ENCODE measurements around the gene TCP11L2. TPM values are rescaled to one million over a fixed set of nuclear protein-coding genes. Genes with fewer than 3 reads are reported as not detected.
"Not testable (repeated sequence)": the region's sequence is repeated elsewhere in the genome, so short reads cannot be mapped to it uniquely, and the experiment has no call there.

TCP11L2 gene
- total RNA-seq, 2 experiments from 2014 or later: 25.1 to 27.8 TPM

- Mint-ChIP-seq H3K36me3 (ENCODE audit: low read depth) (peaks cover 3% of the 10 kb centered on the region), H3K9me3 (no peaks in the 10 kb centered on the region), H3K27ac (peak overlapping the region; percentile 85), H3K4me3 (peak overlapping the region; percentile 85), H3K4me1 (peaks cover 35% of the 10 kb centered on the region), H3K27me3 (no peaks in the 10 kb centered on the region)
- DNase-seq: peak; percentile 65
- POLR2A ChIA-PET: interaction anchor here (0.8 to 4.3 kb wide), 9 partner anchors 14 to 655 kb away, joined by 3 to 47 read pairs (median 5); partner anchors contain the start of genes CKAP4 and POLR3B
- CTCF ChIA-PET: interaction anchor here (1.0 to 3.5 kb wide), 6 partner anchors 8 to 78 kb away, joined by 3 to 17 read pairs (median 6); partner anchors contain the start of gene POLR3B
These were observed 767 bp upstream of the TCP11L2 start for GRCh38 chr12:106301611-106302321.

DNA sequence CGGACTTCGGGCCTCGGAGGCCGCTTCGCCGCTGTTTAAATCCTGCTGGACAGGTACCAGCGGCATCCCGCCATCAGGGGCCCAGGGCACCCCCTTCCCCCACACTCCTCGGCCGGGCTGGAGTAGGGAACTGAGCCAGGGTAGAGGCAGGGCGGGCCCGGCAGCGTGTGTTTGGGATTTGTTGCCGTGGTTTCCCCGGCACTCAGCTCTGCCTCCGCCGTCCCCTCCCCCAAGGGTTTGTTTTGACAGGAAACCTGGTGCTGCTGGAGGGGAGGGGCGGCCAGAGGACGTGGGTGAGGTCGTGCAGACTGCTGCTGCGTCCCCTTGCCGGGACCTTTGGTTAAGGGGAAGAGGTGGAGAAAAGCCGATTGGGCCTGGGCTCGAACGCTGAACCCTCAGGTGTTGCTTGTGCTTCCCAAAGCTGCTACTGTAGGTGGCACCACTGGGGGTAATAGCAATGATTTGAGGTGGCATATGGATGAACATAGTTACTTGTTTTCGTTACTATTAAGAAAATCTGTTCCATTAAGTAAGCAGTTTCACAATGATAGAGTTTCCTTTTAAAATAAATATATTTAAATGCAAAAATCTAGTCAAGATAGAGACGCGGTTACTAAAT is 778 bp downstream of the TCP11L2 start:
- H3K4me3 Mint-ChIP-seq: peak overlapping the region; percentile 94
- H3K27ac Mint-ChIP-seq: peak overlapping the region; percentile 98
- ChIA-PET CTCF (interaction anchor here (1.2 to 3.5 kb wide), 2 partner anchors 54 to 76 kb away, joined by 4 to 17 read pairs; partner anchors contain the start of gene POLR3B), POLR2A (interaction anchor here (0.7 to 4.3 kb wide), 6 partner anchors 10 to 674 kb away, joined by 3 to 47 read pairs (median 3); partner anchors contain the start of gene POLR3B)
- peak; percentile 84 for DNase-seq
- peaks cover 32% of the 10 kb centered on the region for H3K4me1 Mint-ChIP-seq
- H3K27me3 Mint-ChIP-seq: no peaks in the 10 kb centered on the region
- no peaks in the 10 kb centered on the region for H3K9me3 Mint-ChIP-seq
- H3K36me3 Mint-ChIP-seq (ENCODE audit: low read depth): peaks cover 3% of the 10 kb centered on the region

GRCh38 chr12:106304001-106304421 is 1.5 kb downstream of the TCP11L2 start:
- no peak for DNase-seq
- Mint-ChIP-seq H3K27me3 (no peaks in the 10 kb centered on the region), H3K4me1 (peaks cover 32% of the 10 kb centered on the region), H3K27ac (peak overlapping the region; percentile 63), H3K4me3 (peak overlapping the region; percentile 71), H3K9me3 (no peaks in the 10 kb centered on the region), H3K36me3 (ENCODE audit: low read depth) (peaks cover 3% of the 10 kb centered on the region)
- CTCF ChIA-PET: interaction anchor here (1.2 to 3.5 kb wide), 2 partner anchors 53 to 76 kb away, joined by 4 to 17 read pairs; partner anchors contain the start of gene POLR3B
- POLR2A ChIA-PET: interaction anchor here (1.1 to 4.3 kb wide), 2 partner anchors 17 to 53 kb away, joined by 3 to 47 read pairs; partner anchors contain the start of gene POLR3B

DNA sequence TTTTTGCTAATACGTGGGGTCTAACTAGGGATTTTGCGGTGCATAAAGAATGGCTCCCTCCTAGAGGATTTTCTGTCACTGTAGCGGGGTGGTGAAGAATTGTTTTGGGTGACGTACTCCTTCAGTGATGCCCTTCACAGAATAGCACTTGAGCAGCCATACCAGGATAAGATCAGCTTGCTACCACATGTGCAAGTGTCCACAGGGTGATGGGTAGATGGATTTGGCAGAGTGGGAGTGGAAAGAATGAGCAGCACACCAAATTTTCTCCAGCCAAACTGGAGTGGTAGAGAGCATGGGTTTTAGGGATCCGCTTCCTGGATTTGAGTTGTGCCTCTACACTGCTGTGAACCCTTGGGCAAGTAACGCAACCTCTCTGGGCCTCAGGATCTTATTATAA is 2.3 kb downstream of the TCP11L2 start:
- Mint-ChIP-seq H3K36me3 (ENCODE audit: low read depth) (peaks cover 3% of the 10 kb centered on the region), H3K4me1 (peaks cover 32% of the 10 kb centered on the region), H3K9me3 (no peaks in the 10 kb centered on the region), H3K27ac (no peak overlapping the region), H3K27me3 (no peaks in the 10 kb centered on the region), H3K4me3 (no peak overlapping the region)
- ChIA-PET POLR2A (interaction anchor here (0.9 kb wide), 1 partner anchor 10 kb away, joined by 3 read pairs; no protein-coding TSS in a partner anchor), CTCF (no interaction called here)
- DNase-seq: no peak

- ChIA-PET POLR2A (interaction anchor here (0.9 kb wide), 1 partner anchor 10 kb away, joined by 3 read pairs; no protein-coding TSS in a partner anchor), CTCF (no interaction called here)
- DNase-seq: no peak
- Mint-ChIP-seq H3K27ac (no peak overlapping the region), H3K36me3 (ENCODE audit: low read depth) (peaks cover 3% of the 10 kb centered on the region), H3K27me3 (no peaks in the 10 kb centered on the region), H3K4me1 (peaks cover 32% of the 10 kb centered on the region), H3K9me3 (no peaks in the 10 kb centered on the region), H3K4me3 (no peak overlapping the region)
These were observed 2.8 kb downstream of the TCP11L2 start for GRCh38 chr12:106305376-106305775.

- ChIA-PET CTCF (no interaction called here), POLR2A (no interaction called here)
- Mint-ChIP-seq H3K9me3 (no peaks in the 10 kb centered on the region), H3K36me3 (ENCODE audit: low read depth) (peaks cover 3% of the 10 kb centered on the region), H3K4me3 (no peak overlapping the region), H3K27me3 (no peaks in the 10 kb centered on the region), H3K4me1 (peaks cover 22% of the 10 kb centered on the region), H3K27ac (no peak overlapping the region)
- DNase-seq: no peak
These were observed 4.6 kb downstream of the TCP11L2 start for GRCh38 chr12:106307181-106307580.

DNA sequence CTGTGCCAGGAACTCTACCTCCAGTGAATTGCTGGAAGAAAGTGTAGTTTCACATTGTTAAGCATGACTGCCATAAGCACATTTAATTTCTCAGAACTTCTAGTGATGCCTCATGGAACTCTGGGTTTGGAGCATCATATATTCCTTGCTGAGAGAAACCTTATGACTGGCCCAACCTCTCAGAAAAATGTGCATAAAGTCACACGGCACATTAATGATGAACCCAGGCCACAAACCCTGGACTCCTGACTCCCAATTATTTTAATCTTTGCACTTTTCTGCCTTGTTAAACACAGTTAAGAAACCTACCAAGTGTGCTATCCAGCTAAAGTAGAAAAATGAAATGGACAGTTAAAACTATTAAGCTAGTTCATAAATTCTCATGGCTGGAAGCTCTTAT is 5.6 kb downstream of the TCP11L2 start:
- ChIA-PET POLR2A (no interaction called here), CTCF (no interaction called here)
- Mint-ChIP-seq H3K36me3 (ENCODE audit: low read depth) (peaks cover 3% of the 10 kb centered on the region), H3K27ac (no peak overlapping the region), H3K4me1 (peaks cover 22% of the 10 kb centered on the region), H3K27me3 (no peaks in the 10 kb centered on the region), H3K4me3 (no peak overlapping the region), H3K9me3 (no peaks in the 10 kb centered on the region)
- DNase-seq: no peak

- no peak overlapping the region for H3K4me3 Mint-ChIP-seq
- POLR2A ChIA-PET: no interaction called here
- no peak overlapping the region for H3K27ac Mint-ChIP-seq
- no peaks in the 10 kb centered on the region for H3K27me3 Mint-ChIP-seq
- peaks cover 3% of the 10 kb centered on the region for H3K36me3 Mint-ChIP-seq (ENCODE audit: low read depth)
- H3K9me3 Mint-ChIP-seq: no peaks in the 10 kb centered on the region
- CTCF ChIA-PET: no interaction called here
- peaks cover 20% of the 10 kb centered on the region for H3K4me1 Mint-ChIP-seq
- DNase-seq: no peak
These were observed 6.1 kb downstream of the TCP11L2 start for GRCh38 chr12:106308611-106309010.

DNA sequence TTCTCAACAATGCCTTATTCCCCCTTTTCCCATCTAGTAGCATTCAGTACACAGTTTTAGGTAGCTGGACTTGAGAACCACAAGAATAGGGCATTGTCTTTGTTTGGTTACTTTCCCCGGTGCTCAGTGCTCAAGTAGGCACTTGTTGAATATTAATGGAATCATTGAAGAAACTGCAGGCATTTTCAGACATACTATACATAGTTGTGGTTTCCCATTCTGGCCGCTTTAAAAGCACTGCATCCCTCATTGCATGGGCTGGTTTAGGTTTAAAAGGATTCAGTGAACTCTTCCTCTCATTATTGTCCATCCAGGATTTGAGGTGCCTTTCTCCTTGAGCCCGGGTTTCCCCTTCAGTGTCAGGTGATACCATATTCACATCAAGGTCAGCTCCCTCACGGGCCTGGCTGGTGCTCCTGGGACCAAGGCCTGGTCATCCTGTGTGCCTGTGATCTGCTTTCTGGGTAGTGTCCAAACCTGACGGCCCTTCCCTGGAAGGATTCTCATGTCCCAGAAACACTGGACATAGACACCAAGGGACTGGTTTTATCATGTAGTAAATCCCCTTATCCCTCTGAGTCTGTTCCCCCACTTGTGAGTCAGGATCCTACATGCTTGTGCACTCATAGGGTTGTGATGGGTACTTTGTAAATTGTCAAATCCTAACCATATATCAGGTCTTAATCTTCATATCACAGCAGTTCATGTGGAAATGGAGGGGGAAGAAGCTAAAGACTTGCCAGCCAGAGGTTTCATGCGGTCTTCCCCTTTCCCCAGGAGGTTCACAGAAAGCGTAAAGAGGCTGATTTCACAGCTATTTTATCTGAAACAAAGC is 7.4 kb downstream of the TCP11L2 start:
- DNase-seq: no peak
- Mint-ChIP-seq H3K4me3 (no peak overlapping the region), H3K4me1 (peaks cover 12% of the 10 kb centered on the region), H3K27me3 (no peaks in the 10 kb centered on the region), H3K27ac (no peak overlapping the region), H3K36me3 (ENCODE audit: low read depth) (no peaks in the 10 kb centered on the region), H3K9me3 (no peaks in the 10 kb centered on the region)
- ChIA-PET CTCF (no interaction called here), POLR2A (no interaction called here)

DNA sequence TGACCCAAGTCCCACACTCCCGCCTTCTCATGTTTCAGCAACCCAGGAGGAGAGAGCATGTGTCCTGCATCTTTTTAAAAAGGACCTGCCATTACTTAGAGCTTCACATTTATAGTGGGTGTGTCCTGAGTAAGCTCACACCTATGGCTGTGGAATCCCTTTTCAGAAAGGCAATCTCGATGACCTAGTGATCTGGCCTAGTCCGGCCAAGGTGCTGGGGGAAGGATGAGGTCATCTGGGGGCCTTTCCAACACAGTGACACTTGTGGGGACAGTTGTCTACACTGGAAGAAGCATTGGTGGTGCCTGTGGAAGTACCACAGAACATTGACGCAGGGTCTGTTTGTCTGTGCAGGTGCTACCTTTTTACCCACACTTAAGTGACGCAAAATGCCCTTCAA is 8.2 kb downstream of the TCP11L2 start:
- ChIA-PET POLR2A (no interaction called here), CTCF (no interaction called here)
- H3K4me1 Mint-ChIP-seq: peaks cover 7% of the 10 kb centered on the region
- H3K27me3 Mint-ChIP-seq: no peaks in the 10 kb centered on the region
- DNase-seq: no peak
- no peak overlapping the region for H3K27ac Mint-ChIP-seq
- no peaks in the 10 kb centered on the region for H3K9me3 Mint-ChIP-seq
- H3K4me3 Mint-ChIP-seq: no peak overlapping the region
- H3K36me3 Mint-ChIP-seq (ENCODE audit: low read depth): peaks cover 6% of the 10 kb centered on the region

GRCh38 chr12:106311139-106311538 is 8.6 kb downstream of the TCP11L2 start:
- DNase-seq: no peak
- no peaks in the 10 kb centered on the region for H3K27me3 Mint-ChIP-seq
- ChIA-PET CTCF (no interaction called here), POLR2A (no interaction called here)
- H3K36me3 Mint-ChIP-seq (ENCODE audit: low read depth): peaks cover 6% of the 10 kb centered on the region
- no peaks in the 10 kb centered on the region for H3K9me3 Mint-ChIP-seq
- H3K27ac Mint-ChIP-seq: no peak overlapping the region
- H3K4me3 Mint-ChIP-seq: no peak overlapping the region
- H3K4me1 Mint-ChIP-seq: peaks cover 6% of the 10 kb centered on the region

GRCh38 chr12:106313413-106313812 is 10.9 kb downstream of the TCP11L2 start:
- H3K36me3 Mint-ChIP-seq (ENCODE audit: low read depth): peaks cover 12% of the 10 kb centered on the region
- H3K4me1 Mint-ChIP-seq, H3K27ac Mint-ChIP-seq, H3K9me3 Mint-ChIP-seq, CTCF ChIA-PET, POLR2A ChIA-PET, H3K27me3 Mint-ChIP-seq, H3K4me3 Mint-ChIP-seq, DNase-seq: not testable (repeated sequence)

DNA sequence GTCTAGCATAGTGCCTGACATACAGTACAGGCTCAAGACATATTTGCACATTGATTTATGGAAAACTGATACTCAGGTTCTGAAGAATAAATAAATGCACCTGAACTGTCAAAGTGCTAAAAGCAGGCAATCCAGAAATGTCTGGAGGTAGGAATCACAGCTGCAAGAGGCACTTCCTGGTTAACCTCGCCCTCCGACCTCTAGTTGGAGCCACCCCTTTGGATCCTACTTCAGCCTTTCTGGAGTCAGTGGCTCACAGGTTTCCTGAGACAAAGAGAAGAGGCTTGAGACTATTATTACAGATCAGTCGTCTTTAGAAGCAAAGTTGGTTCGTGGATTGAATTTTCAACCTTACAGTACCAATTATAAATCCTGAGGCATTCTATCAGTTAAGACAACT is 13.0 kb downstream of the TCP11L2 start:
- Mint-ChIP-seq H3K4me1 (peaks cover 6% of the 10 kb centered on the region), H3K36me3 (ENCODE audit: low read depth) (peaks cover 14% of the 10 kb centered on the region), H3K9me3 (no peaks in the 10 kb centered on the region), H3K27ac (no peak overlapping the region), H3K27me3 (no peaks in the 10 kb centered on the region), H3K4me3 (no peak overlapping the region)
- ChIA-PET CTCF (interaction anchor here (0.6 to 1.7 kb wide), 5 partner anchors 32 to 526 kb away, joined by 3 to 5 read pairs (median 3); partner anchors contain the start of gene POLR3B), POLR2A (interaction anchor here (1.0 to 2.3 kb wide), 2 partner anchors 14 to 43 kb away, joined by 3 to 6 read pairs; no protein-coding TSS in a partner anchor)
- DNase-seq: no peak

Measured in activated CD4-positive, alpha-beta memory T cell treated with anti-CD3 and anti-CD28 coated beads, Interleukin-2, amount 10 ng/mL, durations not matched to agents 7 days and 5 days (primary cell).